NCI-H774 (cell line): Measurements from ENCODE around the gene CEP95.
"Not testable (repeated sequence)": the region's sequence is repeated elsewhere in the genome, so short reads cannot be mapped to it uniquely, and the experiment has no call there.

ENCODE experiments used
- DNase-seq: peaks from one replicate; lab custom pipeline; 2025; lab: John Stamatoyannopoulos, UW

Gene CEP95

DNA sequence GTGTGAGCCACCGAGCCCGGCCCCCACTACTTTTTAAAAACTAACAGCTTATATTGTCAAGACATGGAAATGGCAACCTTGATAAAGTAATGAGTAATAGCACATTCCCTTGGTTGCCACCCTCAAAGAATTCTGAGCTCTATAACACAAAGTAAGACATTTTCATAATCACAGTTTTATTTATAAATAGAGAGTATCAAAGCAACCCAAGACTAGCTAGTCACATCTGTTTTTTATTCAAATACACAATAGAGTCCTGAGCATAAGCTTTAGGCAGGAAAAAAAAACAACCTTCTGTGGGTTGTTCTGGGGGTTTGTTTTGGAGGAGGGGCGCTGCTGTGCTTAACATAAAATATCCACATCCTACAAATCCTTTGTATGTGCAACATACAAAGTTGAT lies 68.7 kb downstream of the CEP95 start:
- no peak for DNase-seq

GRCh38 chr17:64577025-64577424 lies 70.2 kb downstream of the CEP95 start:
- DNase-seq: not testable (repeated sequence)

DNA sequence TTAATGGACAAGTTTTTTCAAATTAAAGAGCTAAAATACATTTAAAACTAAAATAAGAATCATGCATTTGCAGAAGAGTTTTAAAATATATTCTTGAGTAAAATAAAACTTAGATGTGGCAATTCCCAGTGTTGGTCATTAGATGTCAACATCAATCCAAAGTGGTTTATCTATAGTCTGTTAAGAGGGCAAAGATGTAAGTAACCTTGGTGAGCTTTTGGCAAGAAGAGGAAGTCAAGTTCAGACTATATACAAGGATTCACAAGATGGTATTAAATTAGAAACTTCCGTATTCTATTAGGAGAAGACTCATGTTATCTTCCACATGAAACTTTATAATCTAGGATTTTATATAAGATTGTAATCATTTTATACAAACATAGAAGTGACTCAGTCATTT lies 73.1 kb downstream of the CEP95 start:
- no peak for DNase-seq

- DNase-seq: no peak
Measured at GRCh38 chr17:64580384-64581315, 73.9 kb downstream of the CEP95 start.

DNA sequence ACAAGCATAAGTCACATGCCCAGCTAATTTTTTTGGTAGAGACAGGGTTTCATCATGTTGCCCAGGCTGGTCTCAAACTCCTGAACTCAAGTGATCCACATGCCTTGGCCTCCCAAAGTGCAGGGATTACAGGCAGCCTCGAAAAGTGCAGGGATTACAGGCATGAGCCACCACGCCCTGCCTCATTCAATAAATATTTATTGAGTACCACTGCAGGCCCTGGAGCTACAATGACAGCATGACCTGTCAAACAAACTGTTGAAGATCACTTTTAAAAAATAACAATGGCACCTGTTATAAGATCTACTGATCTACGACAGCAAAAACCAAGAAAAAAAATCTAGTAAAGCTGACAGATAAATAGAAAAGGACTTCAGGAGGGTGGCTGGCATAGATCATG lies 76.3 kb downstream of the CEP95 start:
- no peak for DNase-seq

DNA sequence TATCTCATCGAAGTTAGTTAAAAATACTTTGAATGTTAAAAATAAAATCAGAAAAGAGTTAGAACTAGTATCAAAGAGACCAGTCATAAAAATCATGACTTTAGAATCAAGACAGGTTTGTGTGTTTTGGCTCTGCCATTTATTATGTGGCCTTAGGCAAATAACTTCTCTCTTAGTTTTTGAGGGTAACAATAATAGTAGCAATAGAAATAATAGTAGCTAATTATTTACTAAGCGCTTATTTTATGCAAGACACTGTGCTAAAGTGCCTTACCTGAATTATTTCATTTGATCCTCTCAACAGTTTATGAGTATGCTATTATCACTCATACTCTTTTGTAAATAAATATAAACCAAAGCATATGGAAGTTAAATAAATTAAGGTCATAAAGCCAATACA lies 78.4 kb downstream of the CEP95 start:
- DNase-seq: no peak
